ENCODE results near the gene DPH6.

The DPH6 gene

GRCh38 chr15:35550957-35551356 lies 5.0 kb upstream of the DPH6 start:
- Mint-ChIP-seq H3K27me3 (no peaks in the 10 kb centered on the region), H3K9me3 (no peaks in the 10 kb centered on the region), H3K4me1 (peaks cover 25% of the 10 kb centered on the region), H3K36me3 (no peaks in the 10 kb centered on the region), H3K4me3 (no peak overlapping the region), H3K27ac (no peak overlapping the region)
- ATAC-seq, result no peak

- no peaks in the 10 kb centered on the region for H3K36me3 Mint-ChIP-seq
- no peaks in the 10 kb centered on the region for H3K27me3 Mint-ChIP-seq
- H3K4me1 Mint-ChIP-seq, result peaks cover 35% of the 10 kb centered on the region
- H3K4me3 Mint-ChIP-seq, result no peak overlapping the region
- ATAC-seq, result no peak
- H3K27ac Mint-ChIP-seq, result no peak overlapping the region
- H3K9me3 Mint-ChIP-seq, result no peaks in the 10 kb centered on the region
Observed at GRCh38 chr15:35549567-35549966, 3.6 kb upstream of the DPH6 start.

- no peaks in the 10 kb centered on the region for H3K9me3 Mint-ChIP-seq
- H3K4me3 Mint-ChIP-seq, result no peak overlapping the region
- no peaks in the 10 kb centered on the region for H3K36me3 Mint-ChIP-seq
- H3K27me3 Mint-ChIP-seq, result no peaks in the 10 kb centered on the region
- no peak overlapping the region for H3K27ac Mint-ChIP-seq
- peaks cover 40% of the 10 kb centered on the region for H3K4me1 Mint-ChIP-seq
- ATAC-seq, result no peak
Observed at GRCh38 chr15:35548435-35548834, 2.5 kb upstream of the DPH6 start.

GRCh38 chr15:35547775-35548364 lies 1.9 kb upstream of the DPH6 start:
- Mint-ChIP-seq H3K36me3 (no peaks in the 10 kb centered on the region), H3K4me1 (peaks cover 41% of the 10 kb centered on the region), H3K4me3 (no peak overlapping the region), H3K27ac (no peak overlapping the region), H3K27me3 (no peaks in the 10 kb centered on the region), H3K9me3 (no peaks in the 10 kb centered on the region)
- no peak for ATAC-seq

- Mint-ChIP-seq H3K27me3 (no peaks in the 10 kb centered on the region), H3K4me1 (peaks cover 41% of the 10 kb centered on the region), H3K9me3 (no peaks in the 10 kb centered on the region), H3K4me3 (peak overlapping the region; percentile 97), H3K27ac (peak overlapping the region; percentile 99), H3K36me3 (no peaks in the 10 kb centered on the region)
- no peak for ATAC-seq
Observed at GRCh38 chr15:35546511-35547381, 781 bp upstream of the DPH6 start.

- peak overlapping the region; percentile 99 for H3K27ac Mint-ChIP-seq
- peak; percentile 35 for ATAC-seq
- H3K4me1 Mint-ChIP-seq, result peaks cover 47% of the 10 kb centered on the region
- peaks cover 6% of the 10 kb centered on the region for H3K36me3 Mint-ChIP-seq
- peak overlapping the region; percentile 97 for H3K4me3 Mint-ChIP-seq
- no peaks in the 10 kb centered on the region for H3K9me3 Mint-ChIP-seq
- H3K27me3 Mint-ChIP-seq, result no peaks in the 10 kb centered on the region
Observed at GRCh38 chr15:35545316-35545823, 595 bp downstream of the DPH6 start.

GRCh38 chr15:35540885-35541284 lies 5.1 kb downstream of the DPH6 start:
- peaks cover 13% of the 10 kb centered on the region for H3K36me3 Mint-ChIP-seq
- ATAC-seq, result no peak
- H3K27me3 Mint-ChIP-seq, result no peaks in the 10 kb centered on the region
- H3K9me3 Mint-ChIP-seq, result no peaks in the 10 kb centered on the region
- H3K4me3 Mint-ChIP-seq, result no peak overlapping the region
- no peak overlapping the region for H3K27ac Mint-ChIP-seq
- peaks cover 22% of the 10 kb centered on the region for H3K4me1 Mint-ChIP-seq

- Mint-ChIP-seq H3K9me3 (no peaks in the 10 kb centered on the region), H3K4me3 (no peak overlapping the region), H3K4me1 (peaks cover 19% of the 10 kb centered on the region), H3K27ac (no peak overlapping the region), H3K27me3 (no peaks in the 10 kb centered on the region), H3K36me3 (peaks cover 13% of the 10 kb centered on the region)
- no peak for ATAC-seq
Observed at GRCh38 chr15:35540021-35540420, 5.9 kb downstream of the DPH6 start.

GRCh38 chr15:35535365-35535916 lies 10.5 kb downstream of the DPH6 start:
- no peak for ATAC-seq
- no peaks in the 10 kb centered on the region for H3K27me3 Mint-ChIP-seq
- no peak overlapping the region for H3K27ac Mint-ChIP-seq
- no peak overlapping the region for H3K4me3 Mint-ChIP-seq
- H3K9me3 Mint-ChIP-seq, result no peaks in the 10 kb centered on the region
- H3K4me1 Mint-ChIP-seq, result peaks cover 7% of the 10 kb centered on the region
- peaks cover 41% of the 10 kb centered on the region for H3K36me3 Mint-ChIP-seq

GRCh38 chr15:35533130-35534110 lies 12.5 kb downstream of the DPH6 start:
- Mint-ChIP-seq H3K27me3 (no peaks in the 10 kb centered on the region), H3K9me3 (peaks cover 12% of the 10 kb centered on the region), H3K36me3 (peaks cover 61% of the 10 kb centered on the region)

GRCh38 chr15:35530698-35531097 lies 15.3 kb downstream of the DPH6 start:
- peaks cover 12% of the 10 kb centered on the region for H3K9me3 Mint-ChIP-seq
- ATAC-seq, result no peak
- H3K36me3 Mint-ChIP-seq, result peaks cover 61% of the 10 kb centered on the region
- no peaks in the 10 kb centered on the region for H3K27me3 Mint-ChIP-seq
- no peak overlapping the region for H3K4me3 Mint-ChIP-seq
- peaks cover 7% of the 10 kb centered on the region for H3K4me1 Mint-ChIP-seq
- H3K27ac Mint-ChIP-seq, result no peak overlapping the region

More at GRCh38 chr15:35533130-35534110, 12.5 kb downstream of the DPH6 start:
- no peak overlapping the region for H3K4me3 Mint-ChIP-seq
- no peak overlapping the region for H3K27ac Mint-ChIP-seq
- H3K4me1 Mint-ChIP-seq, result peaks cover 7% of the 10 kb centered on the region
- ATAC-seq, result no peak

GRCh38 chr15:35529784-35530183 lies 16.2 kb downstream of the DPH6 start:
- Mint-ChIP-seq H3K27ac (no peak overlapping the region), H3K27me3 (no peaks in the 10 kb centered on the region)
- ATAC-seq, result no peak

GRCh38 chr15:35522061-35522460 lies 23.9 kb downstream of the DPH6 start:
- Mint-ChIP-seq H3K36me3 (peaks cover 6% of the 10 kb centered on the region), H3K27ac (no peak overlapping the region), H3K4me1 (no peaks in the 10 kb centered on the region), H3K4me3 (no peak overlapping the region), H3K27me3 (no peaks in the 10 kb centered on the region), H3K9me3 (no peaks in the 10 kb centered on the region)
- no peak for ATAC-seq

More at GRCh38 chr15:35529784-35530183, 16.2 kb downstream of the DPH6 start:
- peaks cover 67% of the 10 kb centered on the region for H3K36me3 Mint-ChIP-seq
- H3K4me3 Mint-ChIP-seq, result no peak overlapping the region
- peaks cover 2% of the 10 kb centered on the region for H3K4me1 Mint-ChIP-seq
- peaks cover 12% of the 10 kb centered on the region for H3K9me3 Mint-ChIP-seq

GRCh38 chr15:35519541-35520149 lies 26.3 kb downstream of the DPH6 start:
- no peak overlapping the region for H3K4me3 Mint-ChIP-seq
- ATAC-seq, result peak; percentile 53
- H3K27me3 Mint-ChIP-seq, result no peaks in the 10 kb centered on the region
- no peaks in the 10 kb centered on the region for H3K4me1 Mint-ChIP-seq
- no peaks in the 10 kb centered on the region for H3K36me3 Mint-ChIP-seq
- no peaks in the 10 kb centered on the region for H3K9me3 Mint-ChIP-seq
- H3K27ac Mint-ChIP-seq, result no peak overlapping the region
